GM12892 (cell line): ENCODE data around the gene WNK3.

ENCODE experiments used
- POLR2AphosphoS5 ChIP-seq: IDR thresholded peaks from 2 replicates; pipeline ENCODE4 v1.6.1; 2011; ENCODE audit warnings: low read depth, low read length, control low read depth
- TAF1 ChIP-seq: IDR thresholded peaks from 2 replicates; pipeline ENCODE4 v1.6.1; 2011; ENCODE audit warnings: low read depth, mild to moderate bottlenecking, control low read depth, low read length, borderline replicate concordance

- TF ChIP-seq TAF1 (no peak), POLR2AphosphoS5 (no peak)
Measured at GRCh38 chrX:54173791-54174190, 184.1 kb downstream of the WNK3 start.
